K562 (cell line): ENCODE data around the gene SEBOX. TPM values are rescaled to one million over a fixed set of nuclear protein-coding genes. Genes with fewer than 3 reads are reported as not detected.

Experiments used
- ATAC-seq: fragments of 200-7000 bp; cut with Tn5 transposase; 3 replicates; pipeline ENCODE4 v1.9.1; 2020; ENCODE audit warnings: moderate library complexity
- BruUV-seq: library from RNA; stranded (reverse); fragments of 400-500 nt; replicated peaks from 2 replicates; lab custom pipeline; 2021; lab: Mats Ljungman, UMichigan
- CTCF ChIA-PET: fragments of 300-600 bp; formaldehyde crosslinking; extraction: SDS; loops from one replicate; lab custom pipeline; 2021; ENCODE audit warnings: low intra/inter-chr PET ratio; lab: Yijun Ruan, JAX
- POLR2A ChIA-PET: fragments of 300-600, 350-650 bp; sonication (Branson Sonifier 250); formaldehyde crosslinking; extraction: SDS; loops from one replicate; lab custom pipeline; 2021; ENCODE audit warnings: antibody characterized with exemption, inconsistent platforms; lab: Yijun Ruan, JAX
- DNase-seq, 4 experiments: peaks; one replicate each; pipeline versions ENCODE4 v3.0.0 to v3.0.0-alpha.2; 2011 to 2018; ENCODE audit warnings: low spot score in 3 of 4, mixed read lengths in 3 of 4; ENCODE audit errors: extremely low read depth in 1 of 4
- FAIRE-seq: peaks from 2 replicates; lab custom pipeline; 2011; peaks lifted over from hg19 to GRCh38; lab: Jason Lieb, UNC
- H2AFZ ChIP-seq: 2 replicates; pipeline ENCODE4 v1.6.0; 2011; ENCODE audit warnings: low read depth, low read length, control low read depth, inconsistent platforms
- H3K27ac ChIP-seq: fragments of 200-600 bp; 3 replicates; pipeline ENCODE4 v1.8.0; 2011; ENCODE audit warnings: low read depth, mild to moderate bottlenecking, control low read depth, inconsistent platforms, low read length, moderate library complexity, mixed read lengths; ENCODE audit errors: extremely low read depth
- H3K27me3 ChIP-seq, 2 experiments: fragments of 300-600 bp in 1 of 2; 2 replicates in 1 of 2; 3 replicates in 1 of 2; pipeline versions ENCODE4 v1.6.0 to v1.8.0; 2011; ENCODE audit warnings: inconsistent platforms in 2 of 2, low read length in 2 of 2, mild to moderate bottlenecking in 1 of 2, mixed read lengths in 1 of 2, moderate library complexity in 1 of 2; ENCODE audit not compliant: control insufficient read depth in 2 of 2, insufficient read depth in 2 of 2
- H3K36me3 ChIP-seq: fragments of 300-600 bp; 3 replicates; pipeline ENCODE4 v1.8.0; 2011; ENCODE audit warnings: mild to moderate bottlenecking, low read length, inconsistent platforms; ENCODE audit not compliant: control insufficient read depth, insufficient read depth
- H3K4me1 ChIP-seq, 2 experiments: fragments of 200-600 bp in 1 of 2; replicated peaks in 1 of 2; 2 replicates in 1 of 2; 3 replicates in 1 of 2; pipeline versions ENCODE4 v1.5.1 to v1.8.0; 2011; ENCODE audit warnings: inconsistent platforms in 2 of 2, low read length in 2 of 2, mild to moderate bottlenecking in 1 of 2, mixed read lengths in 1 of 2, moderate library complexity in 1 of 2; ENCODE audit not compliant: control insufficient read depth in 2 of 2, insufficient read depth in 2 of 2
- H3K4me2 ChIP-seq: 2 replicates; pipeline ENCODE4 v1.6.1; 2011; ENCODE audit warnings: low read length, control low read depth, inconsistent platforms, mixed read lengths; ENCODE audit not compliant: insufficient read depth
- H3K4me3 ChIP-seq: fragments of 200-600 bp; sonication (generic), shearing (Covaris generic); 2 replicates; pipeline ENCODE4 v1.5.1; 2016; ENCODE audit warnings: control low read depth, inconsistent platforms
- H3K79me2 ChIP-seq: fragments of 200-600 bp; 3 replicates; pipeline ENCODE4 v1.8.0; 2011; ENCODE audit warnings: low read length, inconsistent platforms; ENCODE audit not compliant: control insufficient read depth, insufficient read depth
- H3K9ac ChIP-seq, 2 experiments: 2 replicates each; pipeline versions ENCODE4 v1.6.0 to v1.6.1; 2011; ENCODE audit warnings: low read depth in 2 of 2, low read length in 2 of 2, control low read depth in 1 of 2, inconsistent platforms in 1 of 2, mild to moderate bottlenecking in 1 of 2, mixed read lengths in 1 of 2; ENCODE audit not compliant: insufficient read depth in 1 of 2
- H3K9me1 ChIP-seq: one replicate; pipeline ENCODE4 v1.6.0; 2011; ENCODE audit warnings: inconsistent platforms, mild to moderate bottlenecking, low read length, moderate library complexity; ENCODE audit not compliant: control insufficient read depth, insufficient read depth
- H3K9me3 ChIP-seq: replicated peaks from 2 replicates; pipeline ENCODE4 v1.5.1; 2011; ENCODE audit warnings: low read depth, low read length, inconsistent platforms; ENCODE audit not compliant: control insufficient read depth, insufficient read depth
- H4K20me1 ChIP-seq: replicated peaks from 2 replicates; pipeline ENCODE4 v1.6.1; 2011; ENCODE audit warnings: low read length, inconsistent platforms, mixed read lengths; ENCODE audit not compliant: control insufficient read depth, insufficient read depth
- BMI1 ChIP-seq: fragments of 150-350 bp; IDR thresholded peaks from 2 replicates; pipeline ENCODE4 v1.6.1; 2014; ENCODE audit warnings: low read length
- CBFA2T2 ChIP-seq: fragments of 450-650 bp; conservative IDR thresholded peaks from 2 replicates; pipeline ENCODE4 v1.6.1; 2017; ENCODE audit warnings: mild to moderate bottlenecking
- CCNT2 ChIP-seq: IDR thresholded peaks from 2 replicates; pipeline ENCODE4 v1.6.1; 2011; ENCODE audit warnings: borderline replicate concordance, low read depth, mild to moderate bottlenecking, moderate library complexity, mixed read lengths, low read length; ENCODE audit not compliant: insufficient read length; ENCODE audit errors: extremely low read depth
- CHD2 ChIP-seq: IDR thresholded peaks from 2 replicates; pipeline ENCODE4 v1.6.1; 2011; ENCODE audit warnings: low read depth, low read length
- ELF4 ChIP-seq: fragments of 450-650 bp; formaldehyde crosslinking; IDR thresholded peaks from 2 replicates; pipeline ENCODE4 v1.4.0; 2022; ENCODE audit warnings: missing genetic modification characterization
- FOXK2 ChIP-seq, 2 experiments: fragments of 450-650 bp; IDR thresholded peaks in 1 of 2; conservative IDR thresholded peaks in 1 of 2; 2 replicates each; pipeline ENCODE4 v1.6.1; 2016; ENCODE audit warnings: low read depth in 2 of 2, mild to moderate bottlenecking in 1 of 2
- HLTF ChIP-seq: fragments of 450-650 bp; IDR thresholded peaks from 2 replicates; pipeline ENCODE4 v1.6.1; 2016
- ILF3 ChIP-seq: fragments of 450-650 bp; IDR thresholded peaks from 2 replicates; pipeline ENCODE4 v1.6.1; 2018; ENCODE audit warnings: antibody characterized with exemption, mild to moderate bottlenecking, moderate library complexity, borderline replicate concordance
- LCOR ChIP-seq: sonication (generic); formaldehyde crosslinking; IDR thresholded peaks from 2 replicates; pipeline ENCODE4 v1.8.0; 2022; ENCODE audit warnings: mild to moderate bottlenecking, missing genetic modification reagents
- MXD1 ChIP-seq: fragments of 250-450 bp; sonication (Bioruptor Pico); IDR thresholded peaks from 2 replicates; pipeline ENCODE4 v1.8.0; 2021; ENCODE audit warnings: borderline replicate concordance, mild to moderate bottlenecking, moderate library complexity; ENCODE audit not compliant: poor library complexity, severe bottlenecking
- RBM15 ChIP-seq: fragments of 200-400 bp; formaldehyde crosslinking; IDR thresholded peaks from 2 replicates; pipeline ENCODE4 v1.6.1; 2018; ENCODE audit warnings: mild to moderate bottlenecking, low read length, moderate library complexity; ENCODE audit not compliant: insufficient read depth
- SIN3A ChIP-seq, 2 experiments: fragments of 150-350 bp in 1 of 2; IDR thresholded peaks; 2 replicates each; pipeline ENCODE4 v1.6.1; 2011 to 2016; ENCODE audit warnings: borderline replicate concordance in 2 of 2, low read depth in 2 of 2, low read length in 2 of 2, mild to moderate bottlenecking in 2 of 2, moderate library complexity in 2 of 2; ENCODE audit not compliant: control insufficient read depth in 1 of 2
- USF2 ChIP-seq: sonication (generic); formaldehyde crosslinking; IDR thresholded peaks from 2 replicates; pipeline ENCODE4 v1.5.0; 2020; ENCODE audit warnings: missing genetic modification reagents
- ZHX1 ChIP-seq: fragments of 150-350 bp; conservative IDR thresholded peaks from 2 replicates; pipeline ENCODE4 v1.6.1; 2014; ENCODE audit warnings: low read length
- ZZZ3 ChIP-seq: fragments of 450-650 bp; IDR thresholded peaks from 2 replicates; pipeline ENCODE4 v1.6.1; 2016; ENCODE audit warnings: antibody characterized with exemption, mild to moderate bottlenecking, moderate library complexity
- WGBS: fragments of 100-300 bp; shearing (Covaris generic); methylation state at CpG from one replicate; pipeline ENCODE4 v1.1.6; 2016; ENCODE audit warnings: low coverage, mixed read lengths; ENCODE audit not compliant: insufficient coverage; ENCODE audit errors: missing lambda C conversion rate; 5-methylcytosine and 5-hydroxymethylcytosine counted together
- in situ Hi-C: fragments of 300-500 bp; cut with MboI; formaldehyde crosslinking; loops from 4 replicates; pipeline ENCODE4 v1.15.0; 2018; ENCODE audit warnings: inconsistent platforms, mixed read lengths
- intact Hi-C: fragments of 100-400 bp; cut with micrococcal nuclease; formaldehyde crosslinking; loops from 2 replicates; pipeline ENCODE4 v1.14.2; 2022
- polyA plus RNA-seq, 8 experiments: library from polyadenylated mRNA; depleted of rRNA in 4 of 8; stranded (reverse) in 5 of 8; unstranded in 3 of 8; fragments of >200 nt; fragmentation: Nextera tagmentation in 2 of 8; fragmentation: Illumina TruSeq in 1 of 8; extraction: Ambion mirVana in 2 of 8; extraction: Trizol in 1 of 8; gene quantifications; 2 replicates each; pipeline versions ENCODE4 v1.2.1 to v1.2.3, GENCODE V29; 2011 to 2014; ENCODE audit warnings: inconsistent platforms in 1 of 8, missing spikeins in 1 of 8
- total RNA-seq, 7 experiments: library from RNA; depleted of rRNA in 6 of 7; stranded (reverse); fragments of >200 nt in 6 of 7; fragmentation: Illumina TruSeq in 2 of 7; extraction: Trizol in 2 of 7; gene quantifications; 2 replicates each; pipeline versions ENCODE4 v1.2.1 to v1.2.3, GENCODE V29; 2011 to 2021; ENCODE audit warnings: low replicate concordance in 1 of 7

Gene SEBOX
- total and polyA plus RNA-seq, 9 of the 15 experiments (the other 6 are each of a cell fraction or from before 2014, with no cell fraction given): not detected

DNA sequence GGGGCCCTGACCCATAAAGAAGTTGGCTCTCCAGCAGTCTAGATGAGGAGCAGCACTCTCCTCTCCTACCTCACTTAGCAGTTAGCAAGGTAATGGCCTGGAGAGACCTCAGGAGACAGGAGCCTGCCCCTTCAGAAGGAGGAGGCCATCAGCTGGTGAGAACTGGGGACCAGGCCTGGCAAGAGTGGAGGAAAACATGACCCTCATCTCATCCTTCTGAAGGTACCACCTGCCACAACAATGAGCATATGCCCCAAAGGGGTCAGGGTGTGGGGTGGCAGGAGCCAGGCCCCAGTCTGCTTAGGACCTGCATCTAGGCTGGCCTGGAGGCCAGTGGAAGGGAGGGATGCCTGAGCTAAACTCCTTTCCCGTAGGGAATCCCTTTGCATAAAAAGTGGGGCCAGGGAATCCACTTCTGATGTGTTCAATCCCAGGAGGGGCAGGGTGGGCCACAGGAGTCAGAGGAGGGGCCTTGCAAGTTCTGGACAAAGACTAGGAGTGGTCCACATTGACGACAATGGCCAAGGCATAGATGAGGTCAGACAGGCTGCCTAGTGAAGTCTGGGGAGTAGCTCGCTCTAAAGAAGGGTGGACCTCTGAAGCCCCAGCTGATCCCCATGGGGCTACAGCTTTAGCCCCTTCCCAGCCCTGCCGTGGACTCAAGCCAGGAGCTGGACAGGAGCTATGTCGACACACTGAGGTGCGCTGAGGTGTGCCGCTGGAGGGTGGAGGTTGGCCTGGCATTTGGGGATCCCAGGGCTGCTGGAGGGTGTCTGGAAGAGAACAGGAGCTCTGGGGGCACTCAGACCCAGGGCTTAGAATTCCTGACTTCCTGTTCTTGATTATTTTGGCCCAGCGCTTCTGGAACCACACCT is 986 bp downstream of the SEBOX start:
- CTCF ChIA-PET: no interaction called here
- Histone ChIP-seq H4K20me1 (no peaks in the 10 kb centered on the region), H3K36me3 (peaks cover 47% of the 10 kb centered on the region), H2AFZ (no peak overlapping the region), H3K27me3 (no peaks in the 10 kb centered on the region), H3K79me2 (no peaks in the 10 kb centered on the region), H3K4me3 (no peak overlapping the region), H3K4me2 (no peak overlapping the region), H3K27ac (no peak overlapping the region), H3K9ac (peak overlapping the region in 1 of 2 experiments; percentile 35; a peak in 1 of 4 replicates), H3K9me1 (no peaks in the 10 kb centered on the region)
- no peak for FAIRE-seq
- intact Hi-C loops (no loop called here), in situ Hi-C loops (no loop called here)
- ATAC-seq: no peak
- DNase-seq: no peak
- no TSS peak for BruUV-seq
- TF ChIP-seq CCNT2 (no peak), FOXK2 (conservative IDR thresholded peaks at IDR 0.05 in 1 of 2, IDR thresholded peaks at IDR 0.05 in 1 of 2; ENCODE audit: low read depth in 2 of 2) (no peak), BMI1 (no peak), ILF3 (no peak), HLTF (no peak), LCOR (CRISPR knock-in tag) (no peak), ELF4 (CRISPR knock-in tag) (no peak), RBM15 (no peak), CBFA2T2 (no peak), MXD1 (CRISPR knock-in tag) (no peak), ZZZ3 (no peak), USF2 (CRISPR knock-in tag) (no peak), CHD2 (no peak), ZHX1 (no peak), SIN3A (IDR thresholded peaks at IDR 0.05; ENCODE audit: borderline replicate concordance in 2 of 2, control insufficient read depth in 1 of 2, low read depth in 2 of 2, low read length in 2 of 2) (no peak)
- TF ChIP-seq, all 486 proteins: peak for 0
- POLR2A ChIA-PET: interaction anchor here (0.7 to 0.9 kb wide), 2 partner anchors 17 to 72 kb away, joined by 3 read pairs; no protein-coding TSS in a partner anchor
- Histone ChIP-seq H3K9me3 (no peaks in the 10 kb centered on the region), H3K4me1 (peaks cover 0 to 14% of the 10 kb centered on the region in 2 experiments; a peak in 1 of 5 replicates)
- WGBS: 80% methylated on average over 8 of the region's 8 CpGs
